SKM-1 (cell line): Measurements from ENCODE around the gene MFAP4.

Experiments used
- DNase-seq: peaks from one replicate; lab custom pipeline; 2025; ENCODE audit not compliant: unreplicated experiment; lab: John Stamatoyannopoulos, UW

The MFAP4 gene

DNA sequence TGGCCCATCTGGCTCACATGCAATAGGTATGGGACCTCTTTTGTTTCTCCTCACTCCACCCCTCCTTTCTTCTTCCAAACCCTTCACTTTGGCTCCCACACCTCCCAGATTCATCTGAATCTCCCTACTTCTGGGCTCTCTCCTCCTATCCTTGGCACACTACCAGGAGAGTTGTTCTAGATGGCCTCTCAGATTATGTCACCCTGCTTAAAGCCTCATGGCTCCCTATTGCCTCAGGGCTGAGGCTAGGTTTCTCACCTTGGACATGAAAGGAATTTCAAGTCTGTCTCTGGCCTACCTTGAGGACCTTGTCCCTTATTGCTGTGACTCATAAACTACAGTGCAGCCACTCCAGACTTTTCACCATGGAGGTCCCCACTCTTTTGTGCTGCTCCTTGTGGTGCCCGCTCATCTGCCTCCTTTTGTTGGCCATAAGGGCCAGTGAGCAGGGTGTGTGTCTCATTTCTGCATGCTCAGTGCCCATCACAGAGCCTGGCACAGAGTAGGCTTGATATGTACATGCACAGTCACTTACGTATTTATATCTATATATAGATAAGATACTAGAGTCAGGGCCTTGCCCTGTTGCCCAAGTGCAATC lies 1.0 kb upstream of the MFAP4 start:
- DNase-seq = no peak

DNA sequence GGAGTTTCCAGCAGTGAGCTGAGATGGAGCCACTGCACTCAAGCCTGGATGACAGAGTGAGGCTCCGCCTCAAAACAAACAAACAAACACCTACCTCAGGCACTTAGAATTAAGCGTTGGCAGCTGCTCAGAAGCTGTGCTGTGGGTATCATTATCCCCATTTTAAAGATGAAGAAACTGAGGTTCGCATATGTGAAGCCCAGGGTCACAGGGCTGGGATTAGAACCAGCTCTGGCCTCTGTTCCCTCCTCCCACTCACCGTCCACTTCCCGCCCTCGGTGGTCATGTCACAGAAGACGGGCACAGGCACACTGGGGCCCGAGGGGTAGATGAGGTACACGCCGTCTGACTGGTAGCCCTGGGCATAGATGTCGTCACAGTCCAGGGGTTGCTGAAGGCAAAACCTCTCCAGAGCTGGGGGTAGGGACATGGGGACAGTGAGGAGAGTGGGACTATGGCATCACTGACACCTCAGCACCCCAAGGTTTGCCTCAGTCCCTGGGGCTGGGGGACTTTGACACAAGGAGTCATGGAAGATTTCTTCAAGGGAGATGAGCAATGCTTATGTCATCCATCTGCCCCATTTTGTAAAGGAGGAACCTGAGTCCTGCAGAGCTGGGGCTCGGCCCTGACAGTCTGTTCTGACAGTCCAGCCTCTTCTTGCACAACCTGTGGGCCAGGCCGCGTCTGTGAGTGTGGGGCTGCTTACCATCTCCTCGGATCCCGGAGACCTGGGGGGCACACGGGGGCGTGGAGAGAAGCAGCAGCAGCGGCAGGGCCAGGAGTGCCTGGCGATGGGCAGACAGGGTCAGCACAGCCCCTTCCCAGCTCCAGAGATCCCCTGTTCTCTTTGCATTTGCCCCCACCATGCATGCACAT lies 700 bp downstream of the MFAP4 start:
- peak; percentile 77 for DNase-seq

- DNase-seq = no peak
Observed at GRCh38 chr17:19385521-19385983, 1.4 kb downstream of the MFAP4 start.

- DNase-seq = no peak
Observed at GRCh38 chr17:19384723-19385391, 2.1 kb downstream of the MFAP4 start.

GRCh38 chr17:19383681-19384470 lies 3.1 kb downstream of the MFAP4 start:
- no peak for DNase-seq

DNA sequence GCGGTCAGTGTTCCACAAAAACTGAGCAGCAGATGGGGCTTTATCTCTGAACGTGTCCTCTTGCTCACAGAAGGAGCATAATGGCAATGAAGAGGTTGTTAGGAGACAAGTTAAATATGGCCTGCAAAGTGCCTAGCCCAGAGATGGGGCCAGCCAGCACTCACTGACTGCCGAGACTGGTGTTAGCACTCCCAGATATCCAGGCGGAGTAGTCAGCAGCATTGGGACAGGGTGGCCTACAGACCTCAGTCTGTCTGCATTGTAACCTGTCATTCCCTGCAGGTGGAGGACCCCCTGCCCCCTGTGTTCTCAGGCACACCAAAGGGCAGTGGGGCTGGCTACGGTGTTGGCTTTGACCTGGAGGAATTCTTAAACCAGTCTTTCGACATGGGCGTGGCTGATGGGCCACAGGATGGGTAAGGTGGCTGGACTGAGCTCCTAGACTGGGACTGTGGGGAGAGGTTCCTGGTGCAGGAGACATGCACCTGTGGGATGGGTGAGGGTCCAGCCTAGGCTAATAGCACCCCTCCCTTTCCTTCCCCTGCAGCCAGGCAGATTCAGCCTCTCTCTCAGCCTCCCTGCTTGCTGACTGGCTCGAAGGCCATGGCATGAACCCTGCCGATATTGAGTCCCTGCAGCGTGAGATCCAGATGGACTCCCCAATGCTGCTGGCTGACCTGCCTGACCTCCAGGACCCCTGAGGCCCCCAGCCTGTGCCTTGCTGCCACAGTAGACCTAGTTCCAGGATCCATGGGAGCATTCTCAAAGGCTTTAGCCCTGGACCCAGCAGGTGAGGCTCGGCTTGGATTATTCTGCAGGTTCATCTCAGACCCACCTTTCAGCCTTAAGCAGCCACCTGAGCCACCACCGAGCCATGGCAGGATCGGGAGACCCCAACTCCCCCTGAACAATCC lies 4.2 kb downstream of the MFAP4 start:
- no peak for DNase-seq

DNA sequence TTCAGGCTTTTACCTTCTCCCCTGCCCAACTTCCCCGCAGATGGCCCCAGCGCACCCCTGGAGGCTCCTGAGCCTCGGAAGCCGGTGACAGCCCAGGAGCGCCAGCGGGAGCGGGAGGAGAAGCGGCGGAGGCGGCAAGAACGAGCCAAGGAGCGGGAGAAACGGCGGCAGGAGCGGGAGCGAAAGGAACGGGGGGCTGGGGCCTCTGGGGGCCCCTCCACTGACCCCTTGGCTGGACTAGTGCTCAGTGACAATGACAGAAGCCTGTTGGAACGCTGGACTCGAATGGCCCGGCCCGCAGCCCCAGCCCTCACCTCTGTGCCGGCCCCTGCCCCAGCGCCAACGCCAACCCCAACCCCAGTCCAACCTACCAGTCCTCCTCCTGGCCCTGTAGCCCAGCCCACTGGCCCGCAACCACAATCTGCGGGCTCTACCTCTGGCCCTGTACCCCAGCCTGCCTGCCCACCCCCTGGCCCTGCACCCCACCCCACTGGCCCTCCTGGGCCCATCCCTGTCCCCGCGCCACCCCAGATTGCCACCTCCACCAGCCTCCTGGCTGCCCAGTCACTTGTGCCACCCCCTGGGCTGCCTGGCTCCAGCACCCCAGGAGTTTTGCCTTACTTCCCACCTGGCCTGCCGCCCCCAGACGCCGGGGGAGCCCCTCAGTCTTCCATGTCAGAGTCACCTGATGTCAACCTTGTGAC lies 5.1 kb downstream of the MFAP4 start:
- DNase-seq = no peak

DNA sequence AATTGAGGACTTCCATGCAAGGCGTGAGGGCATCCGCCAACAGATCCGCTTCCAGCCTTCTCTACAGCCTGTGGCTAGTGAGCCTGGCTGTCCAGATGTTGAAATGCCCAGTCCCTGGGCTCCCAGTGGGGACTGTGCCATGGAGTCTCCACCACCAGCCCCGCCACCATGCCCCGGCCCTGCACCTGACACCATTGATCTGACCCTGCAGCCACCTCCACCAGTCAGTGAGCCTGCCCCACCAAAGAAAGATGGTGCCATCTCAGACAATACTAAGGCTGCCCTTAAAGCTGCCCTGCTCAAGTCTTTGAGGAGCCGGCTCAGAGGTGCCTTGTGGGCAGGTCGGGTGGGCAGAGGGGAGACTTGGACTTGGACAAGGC lies 5.6 kb downstream of the MFAP4 start:
- no peak for DNase-seq

DNA sequence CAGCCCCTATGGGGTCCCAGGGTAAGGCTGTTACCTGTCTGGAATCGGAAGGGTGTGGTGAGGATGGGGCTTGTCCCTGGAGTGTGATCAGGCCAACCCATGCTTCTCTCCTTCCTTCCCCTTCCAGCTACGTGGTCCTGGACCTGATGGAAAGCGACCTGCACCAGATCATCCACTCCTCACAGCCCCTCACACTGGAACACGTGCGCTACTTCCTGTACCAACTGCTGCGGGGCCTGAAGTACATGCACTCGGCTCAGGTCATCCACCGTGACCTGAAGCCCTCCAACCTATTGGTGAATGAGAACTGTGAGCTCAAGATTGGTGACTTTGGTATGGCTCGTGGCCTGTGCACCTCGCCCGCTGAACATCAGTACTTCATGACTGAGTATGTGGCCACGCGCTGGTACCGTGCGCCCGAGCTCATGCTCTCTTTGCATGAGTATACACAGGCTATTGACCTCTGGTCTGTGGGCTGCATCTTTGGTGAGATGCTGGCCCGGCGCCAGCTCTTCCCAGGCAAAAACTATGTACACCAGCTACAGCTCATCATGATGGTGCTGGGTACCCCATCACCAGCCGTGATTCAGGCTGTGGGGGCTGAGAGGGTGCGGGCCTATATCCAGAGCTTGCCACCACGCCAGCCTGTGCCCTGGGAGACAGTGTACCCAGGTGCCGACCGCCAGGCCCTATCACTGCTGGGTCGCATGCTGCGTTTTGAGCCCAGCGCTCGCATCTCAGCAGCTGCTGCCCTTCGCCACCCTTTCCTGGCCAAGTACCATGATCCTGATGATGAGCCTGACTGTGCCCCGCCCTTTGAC lies 6.3 kb downstream of the MFAP4 start:
- DNase-seq = no peak

DNA sequence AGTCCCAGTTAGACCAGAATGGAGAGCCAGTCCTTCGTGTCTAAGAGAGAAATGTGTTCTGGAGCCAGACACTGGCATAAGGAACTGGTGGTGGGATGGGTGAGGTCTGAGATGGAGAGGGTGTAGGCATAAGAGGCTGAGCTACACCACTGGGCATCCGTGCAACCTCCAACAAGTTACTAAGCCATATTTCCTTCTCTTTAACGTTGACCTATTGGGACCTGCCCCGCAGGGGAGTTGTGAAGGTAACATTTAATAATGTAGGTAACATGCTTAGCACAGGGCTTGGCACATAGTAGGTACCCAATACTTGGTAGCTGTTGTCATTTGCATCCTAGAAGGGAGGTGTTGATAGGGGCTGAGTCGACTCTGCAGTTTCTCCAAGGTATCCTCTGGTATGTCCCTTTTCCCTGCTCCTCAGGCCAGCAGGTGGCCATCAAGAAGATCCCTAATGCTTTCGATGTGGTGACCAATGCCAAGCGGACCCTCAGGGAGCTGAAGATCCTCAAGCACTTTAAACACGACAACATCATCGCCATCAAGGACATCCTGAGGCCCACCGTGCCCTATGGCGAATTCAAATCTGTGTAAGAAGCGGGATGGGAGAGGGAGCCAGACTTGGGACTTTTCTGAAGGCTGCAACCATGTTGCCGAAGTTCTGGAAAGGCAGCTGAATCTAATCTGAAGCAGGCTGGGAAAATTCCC lies 7.5 kb downstream of the MFAP4 start:
- DNase-seq = no peak

GRCh38 chr17:19378416-19379360 lies 8.3 kb downstream of the MFAP4 start, which contains the start of gene MAPK7:
Gene MAPK7, plus strand, starts transcription at chr17:19378498. Its CDS starts 403 bp downstream, at chr17:19378901.
- DNase-seq = no peak

GRCh38 chr17:19377602-19378415 lies 9.2 kb downstream of the MFAP4 start:
- DNase-seq = peak; percentile 80

GRCh38 chr17:19376811-19377210 lies 10.2 kb downstream of the MFAP4 start:
- DNase-seq = no peak

GRCh38 chr17:19375732-19376131 lies 11.3 kb downstream of the MFAP4 start:
- DNase-seq = no peak

GRCh38 chr17:19374136-19374535 lies 12.9 kb downstream of the MFAP4 start:
- no peak for DNase-seq
